IPS DF 6.9 (cell line): ENCODE results near the gene SIGMAR1.

ENCODE experiments used
- DNase-seq: peaks from one replicate; pipeline ENCODE4 v3.0.0-alpha.2; 2013; ENCODE audit warnings: low read depth, low spot score
- H3K27ac ChIP-seq: one replicate; pipeline ENCODE4 v1.5.1; 2013; ENCODE audit warnings: low read length, control low read depth
- H3K27me3 ChIP-seq: 2 replicates; pipeline ENCODE4 v1.6.1; 2013; ENCODE audit warnings: mild to moderate bottlenecking, low read length; ENCODE audit not compliant: control insufficient read depth, insufficient read depth
- H3K36me3 ChIP-seq: 2 replicates; pipeline ENCODE4 v1.6.1; 2013; ENCODE audit warnings: low read length; ENCODE audit not compliant: control insufficient read depth, insufficient read depth
- H3K4me1 ChIP-seq: 2 replicates; pipeline ENCODE4 v1.6.1; 2013; ENCODE audit warnings: low read length; ENCODE audit not compliant: control insufficient read depth, insufficient read depth
- H3K4me3 ChIP-seq: 2 replicates; pipeline ENCODE4 v1.5.1; 2013; ENCODE audit warnings: mild to moderate bottlenecking, low read length
- H3K9me3 ChIP-seq: 2 replicates; pipeline ENCODE4 v1.6.1; 2013; ENCODE audit warnings: low read length, inconsistent platforms; ENCODE audit not compliant: control insufficient read depth, insufficient read depth
- whole genome bisulfite sequencing: extraction: QIAGEN DNeasy Blood & Tissue Kit; methylation state at CpG from one replicate; pipeline ENCODE4 v1.1.7; 2013; ENCODE audit warnings: mixed read lengths, missing lambda C conversion rate; ENCODE audit not compliant: insufficient read length, insufficient coverage; 5-methylcytosine and 5-hydroxymethylcytosine counted together

SIGMAR1 gene

DNA sequence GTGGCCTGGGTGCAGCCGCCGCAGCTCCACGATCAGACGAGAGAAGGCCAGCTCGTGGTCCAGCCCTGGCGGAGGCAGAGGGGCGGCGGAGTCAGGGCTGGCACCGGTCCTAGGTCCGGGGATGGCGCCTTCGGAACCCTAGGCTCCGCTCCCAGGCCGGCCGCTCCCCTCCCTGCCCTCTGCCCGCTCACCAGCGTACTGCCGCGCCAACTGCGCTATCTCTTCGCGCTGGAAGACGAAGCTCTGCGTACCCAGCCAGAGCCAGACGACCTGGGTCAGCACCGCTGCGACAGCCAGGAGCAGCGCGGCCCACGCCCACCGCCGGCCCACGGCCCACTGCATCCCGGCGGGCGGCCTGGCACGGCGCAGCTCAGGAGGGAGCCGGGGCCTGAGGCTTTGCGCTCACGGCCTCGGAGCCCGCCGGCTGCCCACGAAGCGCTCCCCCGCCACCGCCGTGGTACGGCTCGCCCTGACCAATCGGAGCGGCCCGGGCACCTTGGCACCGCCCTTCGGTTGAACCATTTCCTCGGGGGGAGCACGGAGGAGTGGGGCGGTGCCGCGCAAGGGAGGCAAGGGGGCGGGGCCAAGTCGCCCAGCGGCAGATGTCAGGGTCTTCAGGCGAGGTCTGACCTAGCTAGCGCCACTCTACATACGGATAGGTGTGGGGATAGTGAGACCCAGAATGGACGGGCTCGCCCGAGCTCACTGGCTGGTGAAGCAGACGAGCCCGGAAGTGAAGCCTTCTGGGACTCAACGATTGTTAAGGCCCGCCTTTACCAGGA, at the start of gene SIGMAR1:
SIGMAR1 (minus strand) TSS at position 432 of the 782 bp plus-strand sequence; CDS start at position 342, 90 bp downstream.
- Histone ChIP-seq H3K4me3 (peak within 1 kb of the TSS; percentile 76), H3K36me3 (peaks cover 7% of the 10 kb centered on the region), H3K27me3 (no peaks in the 10 kb centered on the region; the same call in 1 of the 2 replicates), H3K27ac (no peak within 1 kb of the TSS), H3K4me1 (no peaks in the 10 kb centered on the region; the same call in 1 of the 2 replicates), H3K9me3 (no peaks in the 10 kb centered on the region)
- DNase-seq, result peak; percentile 86
- WGBS, result no CpG with 5 or more reads among the region's 74 CpGs

- Histone ChIP-seq H3K27me3 (no peaks in the 10 kb centered on the region), H3K4me1 (peaks cover 3% of the 10 kb centered on the region; the same call in 1 of the 2 replicates), H3K27ac (no peak overlapping the region), H3K36me3 (no peaks in the 10 kb centered on the region), H3K4me3 (no peak overlapping the region), H3K9me3 (no peaks in the 10 kb centered on the region)
- no peak for DNase-seq
- WGBS, result no CpG with 5 or more reads among the region's 1 CpG
Measured at GRCh38 chr9:34686732-34687131, 49.1 kb upstream of the SIGMAR1 start.

GRCh38 chr9:34686231-34686630, 48.6 kb upstream of the SIGMAR1 start:
- WGBS, result no CpG with 5 or more reads among the region's 5 CpGs
- Histone ChIP-seq H3K36me3 (no peaks in the 10 kb centered on the region), H3K27me3 (no peaks in the 10 kb centered on the region), H3K9me3 (no peaks in the 10 kb centered on the region), H3K4me1 (peaks cover 3% of the 10 kb centered on the region; the same call in 1 of the 2 replicates), H3K4me3 (no peak overlapping the region), H3K27ac (no peak overlapping the region)
- DNase-seq, result no peak

DNA sequence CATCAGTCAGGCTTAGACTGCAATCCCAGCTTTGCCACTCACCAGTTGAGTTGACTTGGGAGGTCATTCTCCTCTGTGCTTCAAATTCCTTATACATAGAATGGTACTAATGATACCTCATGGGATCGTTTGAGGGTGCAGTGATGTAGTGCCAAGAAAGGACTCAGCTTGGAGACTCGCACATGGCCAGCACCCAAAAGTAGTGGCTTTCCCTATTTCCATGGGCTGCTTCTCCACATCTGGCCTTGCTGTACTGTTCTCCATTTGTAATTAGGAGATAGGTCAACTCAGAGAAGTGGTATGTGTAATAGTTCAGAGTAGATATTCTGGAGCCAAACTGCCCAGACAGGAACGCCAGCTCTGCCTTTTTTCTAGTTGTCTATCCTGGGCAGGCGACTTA, 48.0 kb upstream of the SIGMAR1 start:
- no peak overlapping the region for H3K27ac ChIP-seq
- no peaks in the 10 kb centered on the region for H3K36me3 ChIP-seq
- no peak overlapping the region for H3K4me3 ChIP-seq
- H3K27me3 ChIP-seq, result no peaks in the 10 kb centered on the region
- peaks cover 3% of the 10 kb centered on the region; the same call in 1 of the 2 replicates for H3K4me1 ChIP-seq
- H3K9me3 ChIP-seq, result no peaks in the 10 kb centered on the region
- DNase-seq, result no peak
- no CpG with 5 or more reads among the region's 4 CpGs for WGBS

DNA sequence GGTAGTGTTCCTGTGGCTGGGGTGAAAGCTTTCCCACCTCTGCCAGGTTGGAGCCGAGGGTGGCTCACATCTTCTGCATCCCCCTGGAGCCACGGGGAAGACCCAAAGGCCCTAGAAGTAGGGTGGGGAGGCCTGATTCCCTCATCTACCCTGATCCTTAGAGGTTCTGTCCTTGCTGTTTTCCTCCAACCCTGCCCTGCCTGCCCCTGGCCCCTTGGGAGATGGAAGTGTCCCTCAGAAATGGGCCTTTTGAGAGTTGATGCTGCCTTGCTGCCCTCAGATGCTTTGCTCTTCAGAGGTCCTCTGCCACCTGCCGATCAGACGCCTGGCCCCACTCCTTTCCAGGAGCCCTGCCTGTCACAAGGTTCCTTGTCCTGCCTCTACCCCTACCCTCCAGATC, 47.2 kb upstream of the SIGMAR1 start:
- Histone ChIP-seq H3K36me3 (no peaks in the 10 kb centered on the region), H3K27me3 (no peaks in the 10 kb centered on the region), H3K4me1 (peaks cover 3% of the 10 kb centered on the region; the same call in 1 of the 2 replicates), H3K27ac (no peak overlapping the region), H3K9me3 (no peaks in the 10 kb centered on the region), H3K4me3 (no peak overlapping the region)
- DNase-seq, result no peak
- WGBS, result no CpG with 5 or more reads among the region's 4 CpGs

DNA sequence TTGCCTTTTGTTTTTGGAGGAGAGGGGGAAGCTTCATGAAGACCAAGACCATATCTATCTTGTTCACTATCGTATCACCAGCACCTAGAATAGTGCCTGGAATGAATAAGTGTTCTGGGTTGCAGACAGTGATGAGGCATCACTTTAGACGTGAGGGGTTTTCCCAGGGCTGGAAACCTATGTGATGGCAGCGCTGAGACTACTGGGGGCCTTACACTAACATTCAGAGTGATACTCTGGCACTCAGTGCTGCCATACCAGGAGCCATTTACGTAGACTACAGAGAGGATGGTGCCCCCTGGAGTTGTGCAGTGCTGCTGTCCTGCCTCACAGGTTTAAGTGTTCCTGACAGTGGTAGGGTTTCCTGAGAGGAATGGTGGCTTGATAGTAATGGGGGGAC, 46.6 kb upstream of the SIGMAR1 start:
- WGBS, result no CpG with 5 or more reads among the region's 4 CpGs
- Histone ChIP-seq H3K27ac (no peak overlapping the region), H3K27me3 (no peaks in the 10 kb centered on the region), H3K9me3 (no peaks in the 10 kb centered on the region), H3K36me3 (no peaks in the 10 kb centered on the region), H3K4me1 (peaks cover 3% of the 10 kb centered on the region; the same call in 1 of the 2 replicates), H3K4me3 (no peak overlapping the region)
- no peak for DNase-seq

- Histone ChIP-seq H3K27ac (no peak overlapping the region), H3K27me3 (no peaks in the 10 kb centered on the region), H3K36me3 (no peaks in the 10 kb centered on the region), H3K9me3 (no peaks in the 10 kb centered on the region), H3K4me3 (no peak overlapping the region), H3K4me1 (no peaks in the 10 kb centered on the region)
- DNase-seq, result no peak
- no CpG with 5 or more reads among the region's 2 CpGs for WGBS
Measured at GRCh38 chr9:34675869-34676268, 38.3 kb upstream of the SIGMAR1 start.

GRCh38 chr9:34675048-34675714, 37.6 kb upstream of the SIGMAR1 start:
- Histone ChIP-seq H3K4me1 (no peaks in the 10 kb centered on the region), H3K36me3 (no peaks in the 10 kb centered on the region), H3K9me3 (no peaks in the 10 kb centered on the region), H3K27ac (no peak overlapping the region), H3K27me3 (no peaks in the 10 kb centered on the region), H3K4me3 (no peak overlapping the region)
- peak; percentile 74 for DNase-seq
- WGBS, result no CpG with 5 or more reads among the region's 10 CpGs

DNA sequence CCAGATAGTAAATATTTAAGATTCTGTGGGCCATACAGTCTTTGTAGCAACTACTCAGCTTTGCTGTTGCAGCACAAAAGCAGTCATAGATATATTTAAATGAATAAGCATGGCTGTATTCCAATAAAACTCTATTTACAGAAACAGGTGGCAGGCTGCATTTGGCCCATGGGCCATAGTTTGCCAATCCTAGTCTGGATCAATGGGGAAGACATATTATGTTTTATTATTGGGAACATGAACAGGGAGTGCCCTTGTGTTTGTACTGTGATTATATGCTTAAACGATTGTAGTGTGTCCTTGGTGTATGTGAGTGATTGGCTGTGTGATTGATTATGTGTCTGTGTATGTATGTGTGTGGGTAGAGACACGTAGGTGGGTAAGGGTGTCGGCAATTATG, 36.9 kb upstream of the SIGMAR1 start:
- Histone ChIP-seq H3K9me3 (no peaks in the 10 kb centered on the region), H3K36me3 (no peaks in the 10 kb centered on the region), H3K27ac (no peak overlapping the region), H3K4me1 (no peaks in the 10 kb centered on the region), H3K4me3 (no peak overlapping the region), H3K27me3 (no peaks in the 10 kb centered on the region)
- no peak for DNase-seq
- 100% methylated on average over 2 of the region's 3 CpGs for WGBS

DNA sequence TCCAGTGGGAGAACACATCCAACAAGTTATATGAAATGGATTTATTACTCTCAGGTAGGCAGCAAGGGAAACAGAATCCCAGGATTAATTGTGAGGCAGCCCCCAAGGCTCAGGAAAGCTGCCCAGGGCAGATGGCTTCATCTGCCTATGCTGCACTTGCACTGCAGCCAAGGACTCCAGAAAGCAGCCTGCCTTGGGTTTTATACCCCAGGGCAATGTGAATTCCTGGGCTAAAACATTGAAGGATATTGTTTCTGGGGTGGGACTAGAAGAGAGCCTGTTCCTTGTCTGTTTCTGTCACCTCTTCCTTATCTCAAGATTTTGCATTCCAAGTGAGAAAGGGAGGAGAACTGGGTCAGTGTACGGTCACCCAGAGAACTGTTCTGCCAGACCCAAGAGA, 33.7 kb upstream of the SIGMAR1 start:
- no peaks in the 10 kb centered on the region for H3K9me3 ChIP-seq
- no CpG with 5 or more reads among the region's 1 CpG for WGBS
- no peaks in the 10 kb centered on the region for H3K27me3 ChIP-seq
- no peaks in the 10 kb centered on the region for H3K36me3 ChIP-seq
- no peak overlapping the region for H3K4me3 ChIP-seq
- H3K4me1 ChIP-seq, result no peaks in the 10 kb centered on the region
- H3K27ac ChIP-seq, result no peak overlapping the region
- no peak for DNase-seq
